ES-I3 (cell line): ENCODE measurements around the gene CLBA1.
"Not testable (repeated sequence)": the region's sequence is repeated elsewhere in the genome, so short reads cannot be mapped to it uniquely, and the experiment has no call there.

Experiments used
- H3K36me3 ChIP-seq: 2 replicates; pipeline ENCODE4 v1.6.1; 2013; ENCODE audit warnings: mild to moderate bottlenecking, low read length, control low read depth, moderate library complexity; ENCODE audit not compliant: insufficient read depth
- H3K4me1 ChIP-seq: 2 replicates; pipeline ENCODE4 v1.6.1; 2013; ENCODE audit warnings: mild to moderate bottlenecking, control low read depth, low read length; ENCODE audit not compliant: insufficient read depth
- H3K9ac ChIP-seq: 2 replicates; pipeline ENCODE4 v1.6.1; 2013; ENCODE audit warnings: low read depth, mild to moderate bottlenecking, low read length, moderate library complexity
- H3K9me3 ChIP-seq: 2 replicates; pipeline ENCODE4 v1.6.1; 2013; ENCODE audit warnings: mild to moderate bottlenecking, low read length, moderate library complexity; ENCODE audit not compliant: control insufficient read depth, insufficient read depth

CLBA1 gene

GRCh38 chr14:105034315-105035039, 48.9 kb downstream of the CLBA1 start:
- peaks cover 8% of the 10 kb centered on the region; the same call in 1 of the 2 replicates for H3K4me1 ChIP-seq
- H3K36me3 ChIP-seq, result no peaks in the 10 kb centered on the region
- no peaks in the 10 kb centered on the region for H3K9me3 ChIP-seq
- H3K9ac ChIP-seq, result peak overlapping the region; percentile 65; the same call in 1 of the 2 replicates

- H3K36me3 ChIP-seq, H3K4me1 ChIP-seq, H3K9ac ChIP-seq, H3K9me3 ChIP-seq: not testable (repeated sequence)
Observed at GRCh38 chr14:105035616-105036015, 50.0 kb downstream of the CLBA1 start.

GRCh38 chr14:105039458-105040205, 54.0 kb downstream of the CLBA1 start:
- peaks cover 3% of the 10 kb centered on the region; the same call in 1 of the 2 replicates for H3K4me1 ChIP-seq
- H3K36me3 ChIP-seq, result no peaks in the 10 kb centered on the region
- H3K9ac ChIP-seq, result no peak overlapping the region
- no peaks in the 10 kb centered on the region for H3K9me3 ChIP-seq

- H3K9me3 ChIP-seq, result no peaks in the 10 kb centered on the region
- no peaks in the 10 kb centered on the region for H3K36me3 ChIP-seq
- peaks cover 3% of the 10 kb centered on the region; the same call in 1 of the 2 replicates for H3K4me1 ChIP-seq
- no peak overlapping the region for H3K9ac ChIP-seq
Observed at GRCh38 chr14:105041841-105042765, 56.5 kb downstream of the CLBA1 start.

GRCh38 chr14:105042813-105043212, 57.2 kb downstream of the CLBA1 start:
- Histone ChIP-seq H3K4me1 (peaks cover 3% of the 10 kb centered on the region; the same call in 1 of the 2 replicates), H3K36me3 (no peaks in the 10 kb centered on the region), H3K9ac (no peak overlapping the region), H3K9me3 (no peaks in the 10 kb centered on the region)

- Histone ChIP-seq H3K9me3 (no peaks in the 10 kb centered on the region), H3K36me3 (no peaks in the 10 kb centered on the region), H3K9ac (no peak overlapping the region), H3K4me1 (peaks cover 3% of the 10 kb centered on the region; the same call in 1 of the 2 replicates)
Observed at GRCh38 chr14:105043641-105044040, 58.1 kb downstream of the CLBA1 start.
